ENCODE data around the gene STK11IP. TPM values are rescaled to one million over a fixed set of nuclear protein-coding genes. Genes with fewer than 3 reads are reported as not detected.
A peak's percentile ranks its signal among the peaks of the same experiment; 100 is the strongest.

Gene STK11IP
- total and polyA plus RNA-seq, 2 of the 4 experiments (the other 2 are of a cell fraction), result 14.5 to 19.7 TPM

GRCh38 chr2:219562049-219563020 lies 35.3 kb upstream of the STK11IP start:
- dilution Hi-C loops (cut with HindIII; ENCODE audit: low sequenced_read_pairs, unreplicated experiment) (no loop called here), in situ Hi-C loops (cut with MboI; ENCODE audit: low sequenced_read_pairs) (no loop called here), intact Hi-C loops (cut with micrococcal nuclease) (no loop called here)
- H3K4ac ChIP-seq (ENCODE audit: low read depth, low read length), result no peak overlapping the region
- peaks cover 6% of the 10 kb centered on the region; the same call in 1 of the 2 replicates for H3K9me1 ChIP-seq (ENCODE audit: insufficient read depth, low read length)
- H3K23ac ChIP-seq (ENCODE audit: low read depth, low read length), result no peak overlapping the region
- H3K27me3 ChIP-seq (ENCODE audit: control insufficient read depth, insufficient read depth, low read length), result no peaks in the 10 kb centered on the region
- H3K9ac ChIP-seq (ENCODE audit: low read depth, low read length), result no peak overlapping the region
- H2BK20ac ChIP-seq (ENCODE audit: low read depth, low read length), result no peak overlapping the region
- no peak overlapping the region for H4K91ac ChIP-seq (ENCODE audit: insufficient read depth, low read depth, low read length)
- BruUV-seq (replicated peaks), result no TSS peak
- H4K5ac ChIP-seq (ENCODE audit: low read depth, low read length), result no peak overlapping the region
- no peaks in the 10 kb centered on the region for H3K9me3 ChIP-seq (ENCODE audit: control insufficient read depth, insufficient read depth, low read length)
- H3K27ac ChIP-seq (ENCODE audit: insufficient read depth, low read length), result no peak overlapping the region
- H2AK5ac ChIP-seq (ENCODE audit: low read depth, low read length), result no peak overlapping the region
- DNase-seq (no peak), ATAC-seq (ENCODE audit: low read depth) (no peak)
- peaks cover 19% of the 10 kb centered on the region for H3K36me3 ChIP-seq (ENCODE audit: control insufficient read depth, insufficient read depth, low read length)
- H3K4me3 ChIP-seq (ENCODE audit: insufficient read depth, low read depth, low read length), result no peak overlapping the region
- H2BK120ac ChIP-seq (ENCODE audit: low read depth, low read length), result no peak overlapping the region
- H3K4me1 ChIP-seq (ENCODE audit: control insufficient read depth, insufficient read depth, low read length), result peaks cover 2% of the 10 kb centered on the region; the same call in 1 of the 2 replicates
- 84% methylated on average over 8 of the region's 35 CpGs; no CpG with 5 or more reads in 1 of the 2 experiments for WGBS, 2 experiments (ENCODE audit: extremely low coverage in 2 of 2, insufficient read length in 1 of 2)
- ChIA-PET POLR2A (ENCODE audit: unreplicated experiment) (no interaction called here), CTCF (interaction anchor here (0.7 kb wide), 1 partner anchor 1433 kb away, joined by 4 read pairs; no protein-coding TSS in a partner anchor)
- no peak overlapping the region for H3K56ac ChIP-seq (ENCODE audit: extremely low read depth, insufficient read depth, low read length)
- H2BK15ac ChIP-seq (ENCODE audit: low read depth, low read length), result no peak overlapping the region
- no peak overlapping the region for H3K4me2 ChIP-seq (ENCODE audit: low read depth, low read length)
- TF ChIP-seq FOS (IDR thresholded peaks at IDR 0.05; ENCODE audit: low read depth, low read length) (no peak), MAZ (IDR thresholded peaks at IDR 0.05; ENCODE audit: borderline replicate concordance, low read depth, low read length) (no peak), NFE2L2 (IDR thresholded peaks at IDR 0.05; ENCODE audit: low read depth, low read length) (no peak), USF2 (IDR thresholded peaks at IDR 0.05; ENCODE audit: low read depth, low read length) (no peak), CEBPB (IDR thresholded peaks at IDR 0.05; ENCODE audit: low read depth, low read length) (no peak), MAFK (IDR thresholded peaks at IDR 0.05; ENCODE audit: low read depth, low read length) (no peak), RFX5 (IDR thresholded peaks at IDR 0.05; ENCODE audit: low read depth, low read length) (no peak), RCOR1 (IDR thresholded peaks at IDR 0.05; ENCODE audit: insufficient replicate concordance, low read length) (no peak), BHLHE40 (IDR thresholded peaks at IDR 0.05; ENCODE audit: low read depth, low read length) (no peak), MXI1 (IDR thresholded peaks at IDR 0.05; ENCODE audit: borderline replicate concordance, low read depth, low read length) (no peak), CTCF (conservative IDR thresholded peaks at IDR 0.05; ENCODE audit: low read depth, low read length) (no peak), SMC3 (IDR thresholded peaks at IDR 0.05; ENCODE audit: low read depth, low read length) (no peak), POLR2A (IDR thresholded peaks at IDR 0.05; ENCODE audit: low read depth, low read length) (no peak)
- H3K18ac ChIP-seq (ENCODE audit: low read depth, low read length), result no peak overlapping the region
- peak overlapping the region; percentile 48 for H2AFZ ChIP-seq (replicated peaks; ENCODE audit: low read length, poor library complexity)
- H2BK5ac ChIP-seq (ENCODE audit: low read depth, low read length, poor library complexity, severe bottlenecking), result no peak overlapping the region
- H4K8ac ChIP-seq (ENCODE audit: low read depth in 2 of 2, low read length in 2 of 2), result no peak overlapping the region
- no peak overlapping the region for H3K14ac ChIP-seq (replicated peaks; ENCODE audit: low read depth, low read length)
- H3K79me1 ChIP-seq (ENCODE audit: low read depth in 1 of 2, low read length in 2 of 2), result no peaks in the 10 kb centered on the region; a peak in 1 of 4 replicates
- peak overlapping the region; percentile 52 for H2AK9ac ChIP-seq (replicated peaks; ENCODE audit: low read depth, low read length, poor library complexity)
- H4K20me1 ChIP-seq (ENCODE audit: insufficient read depth, low read length), result peaks cover 11% of the 10 kb centered on the region; the same call in 1 of the 2 replicates

Measured in IMR-90 (cell line).